ENCODE data around the gene SLC6A14. TPM values are rescaled to one million over a fixed set of nuclear protein-coding genes. Genes with fewer than 3 reads are reported as not detected.

The SLC6A14 gene
- total and polyA plus RNA-seq, 2 donors (not counting 1 experiment from before 2014, with no cell fraction given), result not detected

- ATAC-seq (ENCODE audit: low read depth), result no peak
- CTCF ChIA-PET, result no interaction called here
- no peaks in the 10 kb centered on the region for H3K4me1 ChIP-seq (ENCODE audit: control insufficient read depth in 2 of 2, insufficient read depth in 2 of 2, low read length in 2 of 2)
- H3K9ac ChIP-seq (ENCODE audit: low read length), result no peak overlapping the region
- POLR2A ChIA-PET, result no interaction called here
- peaks cover 0 to 4% (median 0%) of the 10 kb centered on the region in 3 donors for H3K9me3 ChIP-seq (ENCODE audit: control extremely low read depth in 1 of 3, control insufficient read depth in 2 of 3, insufficient read depth in 1 of 3, low read length in 2 of 3)
- H3K27ac ChIP-seq (ENCODE audit: low read length in 2 of 2), result no peak overlapping the region
- no peak overlapping the region for H3K4me2 ChIP-seq (replicated peaks; ENCODE audit: low read depth, low read length, poor library complexity, severe bottlenecking)
- no peak overlapping the region for H3K27ac Mint-ChIP-seq
- H4K20me1 ChIP-seq (ENCODE audit: control insufficient read depth, insufficient read depth, low read length, poor library complexity, severe bottlenecking), result no peaks in the 10 kb centered on the region
- no peak overlapping the region for H3K4me3 ChIP-seq (ENCODE audit: control extremely low read depth in 1 of 5, extremely low read depth in 1 of 5, insufficient read depth in 1 of 5, low read depth in 2 of 5, low read length in 4 of 5)
- no peaks in the 10 kb centered on the region for H3K27me3 Mint-ChIP-seq
- no peak for TF ChIP-seq CTCF (IDR thresholded peaks at IDR 0.05)
- TF ChIP-seq EZH2 (IDR thresholded peaks at IDR 0.05; ENCODE audit: borderline replicate concordance, insufficient read depth, low read depth, low read length, poor library complexity, severe bottlenecking), result no peak
- H2AFZ ChIP-seq (ENCODE audit: insufficient read depth, low read depth, low read length, poor library complexity, severe bottlenecking), result no peak overlapping the region
- H3K4me3 Mint-ChIP-seq, result no peak overlapping the region
- no peaks in the 10 kb centered on the region for H3K4me1 Mint-ChIP-seq
- H3K79me2 ChIP-seq (ENCODE audit: control insufficient read depth, insufficient read depth, low read length), result no peaks in the 10 kb centered on the region
- no peaks in the 10 kb centered on the region for H3K27me3 ChIP-seq (replicated peaks in 1 of 4; ENCODE audit: control extremely low read depth in 1 of 4, control insufficient read depth in 3 of 4, insufficient read depth in 4 of 4, low read length in 3 of 4)
- intact Hi-C loops (cut with micrococcal nuclease), result no loop called here
- no peak for DNase-seq
- H3K9me3 Mint-ChIP-seq (ENCODE audit: insufficient read depth), result no peaks in the 10 kb centered on the region
- H3K36me3 ChIP-seq (replicated peaks in 1 of 2; ENCODE audit: control extremely low read depth in 1 of 2, control insufficient read depth in 1 of 2, extremely low read depth in 1 of 2, insufficient read depth in 2 of 2, low read length in 1 of 2), result no peaks in the 10 kb centered on the region
Observed at GRCh38 chrX:116435597-116435996, 809 bp upstream of the SLC6A14 start.

GRCh38 chrX:116449156-116449555 lies 12.8 kb downstream of the SLC6A14 start:
- H3K4me1 ChIP-seq (ENCODE audit: control insufficient read depth in 2 of 2, insufficient read depth in 2 of 2, low read length in 2 of 2), result no peaks in the 10 kb centered on the region
- H3K4me2 ChIP-seq (replicated peaks; ENCODE audit: low read depth, low read length, poor library complexity, severe bottlenecking), result no peak overlapping the region
- no peaks in the 10 kb centered on the region for H3K36me3 ChIP-seq (replicated peaks in 1 of 2; ENCODE audit: control extremely low read depth in 1 of 2, control insufficient read depth in 1 of 2, extremely low read depth in 1 of 2, insufficient read depth in 2 of 2, low read length in 1 of 2)
- no peaks in the 10 kb centered on the region for H3K9me3 ChIP-seq (ENCODE audit: control extremely low read depth in 1 of 3, control insufficient read depth in 2 of 3, insufficient read depth in 1 of 3, low read length in 2 of 3)
- no peak overlapping the region for H3K4me3 ChIP-seq (ENCODE audit: control extremely low read depth in 1 of 5, extremely low read depth in 1 of 5, insufficient read depth in 1 of 5, low read depth in 2 of 5, low read length in 4 of 5)
- no peaks in the 10 kb centered on the region for H4K20me1 ChIP-seq (ENCODE audit: control insufficient read depth, insufficient read depth, low read length, poor library complexity, severe bottlenecking)
- POLR2A ChIA-PET, result no interaction called here
- H3K9ac ChIP-seq (ENCODE audit: low read length), result no peak overlapping the region
- CTCF ChIA-PET, result no interaction called here
- Mint-ChIP-seq H3K27me3 (no peaks in the 10 kb centered on the region), H3K9me3 (ENCODE audit: insufficient read depth) (no peaks in the 10 kb centered on the region), H3K4me1 (no peaks in the 10 kb centered on the region), H3K4me3 (no peak overlapping the region), H3K27ac (no peak overlapping the region)
- no peak for DNase-seq
- no peaks in the 10 kb centered on the region for H3K27me3 ChIP-seq (replicated peaks in 1 of 4; ENCODE audit: control extremely low read depth in 1 of 4, control insufficient read depth in 3 of 4, insufficient read depth in 4 of 4, low read length in 3 of 4)
- no CpG with 5 or more reads among the region's 2 CpGs for WGBS (ENCODE audit: insufficient coverage)
- intact Hi-C loops (cut with micrococcal nuclease), result no loop called here
- H2AFZ ChIP-seq (ENCODE audit: insufficient read depth, low read depth, low read length, poor library complexity, severe bottlenecking), result no peak overlapping the region
- no peaks in the 10 kb centered on the region for H3K79me2 ChIP-seq (ENCODE audit: control insufficient read depth, insufficient read depth, low read length)
- no peak for ATAC-seq (ENCODE audit: low read depth)
- TF ChIP-seq EZH2 (IDR thresholded peaks at IDR 0.05; ENCODE audit: borderline replicate concordance, insufficient read depth, low read depth, low read length, poor library complexity, severe bottlenecking) (no peak), CTCF (IDR thresholded peaks at IDR 0.05) (no peak)
- no peak overlapping the region for H3K27ac ChIP-seq (ENCODE audit: low read length in 2 of 2)
